Stimulated activated CD4-positive, alpha-beta T cell treated with anti-CD3 and anti-CD28 coated beads, Interleukin-1b, Interleukin-23, amount 100 ng/mL, for 1 hour (primary cell): ENCODE measurements around the gene RMC1.
A peak's percentile ranks its signal among the peaks of the same experiment; 100 is the strongest.
"Not testable (repeated sequence)": the region's sequence is repeated elsewhere in the genome, so short reads cannot be mapped to it uniquely, and the experiment has no call there.

Experiments used
- DNase-seq, 2 donors: peaks; one replicate each; pipeline ENCODE4 v3.0.0-alpha.2; 2020; ENCODE audit warnings: low read depth in 2 of 2

Gene RMC1

GRCh38 chr18:23503038-23503962 lies at the start of gene RMC1:
TSS of gene RMC1 (plus strand) at chr18:23503511. CDS start at chr18:23503619, 108 bp downstream.
- DNase-seq, result peak; percentile 95 to 99

GRCh38 chr18:23453680-23454058 lies 49.6 kb upstream of the RMC1 start:
- DNase-seq, result no peak

GRCh38 chr18:23456835-23457234 lies 46.5 kb upstream of the RMC1 start:
- no peak for DNase-seq

- no peak for DNase-seq
Measured at GRCh38 chr18:23458830-23459529, 44.3 kb upstream of the RMC1 start.

GRCh38 chr18:23459530-23459921 lies 43.8 kb upstream of the RMC1 start:
- no peak for DNase-seq

- DNase-seq, result no peak
Measured at GRCh38 chr18:23460285-23461273, 42.7 kb upstream of the RMC1 start.

GRCh38 chr18:23462876-23463275 lies 40.4 kb upstream of the RMC1 start:
- no peak for DNase-seq

- no peak for DNase-seq
Measured at GRCh38 chr18:23468753-23469459, 34.4 kb upstream of the RMC1 start.

- no peak for DNase-seq
Measured at GRCh38 chr18:23470620-23471387, 32.5 kb upstream of the RMC1 start.

GRCh38 chr18:23471486-23471885 lies 31.8 kb upstream of the RMC1 start:
- no peak for DNase-seq

- DNase-seq, result no peak
Measured at GRCh38 chr18:23479829-23480505, 23.3 kb upstream of the RMC1 start.

GRCh38 chr18:23484561-23485182 lies 18.6 kb upstream of the RMC1 start:
- no peak for DNase-seq

GRCh38 chr18:23485386-23485785 lies 17.9 kb upstream of the RMC1 start:
- DNase-seq, result no peak

GRCh38 chr18:23487738-23488570 lies 15.4 kb upstream of the RMC1 start:
- DNase-seq, result no peak

GRCh38 chr18:23489586-23489985 lies 13.7 kb upstream of the RMC1 start:
- not testable (repeated sequence) for DNase-seq

GRCh38 chr18:23493654-23494053 lies 9.7 kb upstream of the RMC1 start:
- DNase-seq, result no peak

- DNase-seq, result no peak
Measured at GRCh38 chr18:23494992-23495391, 8.3 kb upstream of the RMC1 start.

- no peak for DNase-seq
Measured at GRCh38 chr18:23495723-23496440, 7.4 kb upstream of the RMC1 start.
